NK-92 (cell line): ENCODE data around the gene GTSE1.
"Not testable (repeated sequence)": the region's sequence is repeated elsewhere in the genome, so short reads cannot be mapped to it uniquely, and the experiment has no call there.

Experiments
- DNase-seq: peaks from one replicate; lab custom pipeline; 2025; ENCODE audit not compliant: unreplicated experiment; lab: John Stamatoyannopoulos, UW

GTSE1 gene, protein sequence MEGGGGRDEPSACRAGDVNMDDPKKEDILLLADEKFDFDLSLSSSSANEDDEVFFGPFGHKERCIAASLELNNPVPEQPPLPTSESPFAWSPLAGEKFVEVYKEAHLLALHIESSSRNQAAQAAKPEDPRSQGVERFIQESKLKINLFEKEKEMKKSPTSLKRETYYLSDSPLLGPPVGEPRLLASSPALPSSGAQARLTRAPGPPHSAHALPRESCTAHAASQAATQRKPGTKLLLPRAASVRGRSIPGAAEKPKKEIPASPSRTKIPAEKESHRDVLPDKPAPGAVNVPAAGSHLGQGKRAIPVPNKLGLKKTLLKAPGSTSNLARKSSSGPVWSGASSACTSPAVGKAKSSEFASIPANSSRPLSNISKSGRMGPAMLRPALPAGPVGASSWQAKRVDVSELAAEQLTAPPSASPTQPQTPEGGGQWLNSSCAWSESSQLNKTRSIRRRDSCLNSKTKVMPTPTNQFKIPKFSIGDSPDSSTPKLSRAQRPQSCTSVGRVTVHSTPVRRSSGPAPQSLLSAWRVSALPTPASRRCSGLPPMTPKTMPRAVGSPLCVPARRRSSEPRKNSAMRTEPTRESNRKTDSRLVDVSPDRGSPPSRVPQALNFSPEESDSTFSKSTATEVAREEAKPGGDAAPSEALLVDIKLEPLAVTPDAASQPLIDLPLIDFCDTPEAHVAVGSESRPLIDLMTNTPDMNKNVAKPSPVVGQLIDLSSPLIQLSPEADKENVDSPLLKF

DNA sequence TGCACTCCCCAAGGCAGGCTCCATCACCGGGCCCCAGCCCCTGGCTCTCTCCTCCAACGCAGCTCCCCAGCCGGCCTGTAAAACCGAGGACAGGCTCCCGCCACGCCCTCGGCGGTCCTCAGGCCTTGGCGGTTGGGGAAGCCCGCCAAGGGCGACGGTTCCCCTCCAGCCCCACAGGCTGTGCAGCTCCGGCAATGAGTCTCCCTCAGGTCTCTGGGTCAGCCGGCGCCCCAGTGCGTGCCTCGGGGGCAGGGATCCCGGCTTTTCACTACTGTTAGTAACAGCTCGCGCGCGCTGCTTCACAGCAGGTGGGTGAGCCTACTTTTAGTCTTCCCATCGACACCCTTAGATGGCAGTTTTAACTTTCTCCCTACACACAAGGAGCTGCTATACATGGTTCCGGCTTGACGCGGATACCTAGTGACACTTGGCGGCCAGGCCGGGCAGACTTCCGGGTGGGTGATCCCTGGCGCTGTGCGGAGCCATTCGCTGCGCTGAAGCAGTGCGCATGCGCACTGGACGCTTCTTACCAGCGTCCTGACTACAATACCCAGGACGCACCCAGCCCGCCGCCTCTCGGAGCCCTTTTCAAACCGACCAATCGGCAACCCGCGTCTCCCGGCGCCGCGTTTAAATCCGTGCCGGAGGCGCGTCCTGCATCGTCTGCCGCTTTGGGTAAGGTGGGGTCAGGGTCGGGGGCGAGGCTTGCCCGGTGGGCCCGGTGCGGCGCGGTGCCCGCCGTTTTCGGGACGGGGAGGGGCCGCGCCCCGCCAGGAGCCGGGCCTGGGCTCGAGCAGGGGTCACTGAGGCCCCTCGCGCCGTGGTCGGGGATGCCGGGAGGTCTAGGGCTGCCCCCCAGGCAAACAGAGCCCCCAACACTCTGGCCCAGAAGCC lies at the start of gene GTSE1:
Gene GTSE1, plus strand, starts transcription at position 614 of the 894 bp plus-strand sequence. CDS start 531 bp downstream, outside the sequence.
- DNase-seq: peak; percentile 77

DNA sequence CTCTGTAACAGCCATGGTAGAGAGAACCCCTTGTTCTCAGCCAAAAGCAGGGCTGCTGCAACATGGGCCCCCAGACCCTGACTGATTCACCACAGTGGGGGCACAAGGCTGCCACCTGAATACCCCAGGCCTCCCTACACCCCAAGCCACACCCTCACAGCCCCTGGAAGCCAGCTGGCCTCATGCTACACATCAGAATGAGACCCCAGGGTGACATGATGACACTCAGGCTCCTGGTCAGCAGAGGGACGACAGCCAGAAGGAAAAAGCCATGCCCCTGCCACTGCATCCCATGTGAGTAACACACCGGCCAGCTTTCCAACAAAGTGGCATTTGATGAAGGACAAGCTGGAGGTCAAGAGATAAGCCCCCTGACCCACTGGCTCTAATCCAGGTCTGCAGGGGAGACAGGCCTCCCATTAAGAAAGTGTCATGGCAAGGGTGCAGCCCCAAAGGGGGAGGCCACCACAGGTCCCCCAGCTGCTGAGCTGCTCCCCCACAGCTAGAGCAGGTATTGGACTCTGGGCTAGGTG lies 49.2 kb upstream of the GTSE1 start:
- no peak for DNase-seq

DNA sequence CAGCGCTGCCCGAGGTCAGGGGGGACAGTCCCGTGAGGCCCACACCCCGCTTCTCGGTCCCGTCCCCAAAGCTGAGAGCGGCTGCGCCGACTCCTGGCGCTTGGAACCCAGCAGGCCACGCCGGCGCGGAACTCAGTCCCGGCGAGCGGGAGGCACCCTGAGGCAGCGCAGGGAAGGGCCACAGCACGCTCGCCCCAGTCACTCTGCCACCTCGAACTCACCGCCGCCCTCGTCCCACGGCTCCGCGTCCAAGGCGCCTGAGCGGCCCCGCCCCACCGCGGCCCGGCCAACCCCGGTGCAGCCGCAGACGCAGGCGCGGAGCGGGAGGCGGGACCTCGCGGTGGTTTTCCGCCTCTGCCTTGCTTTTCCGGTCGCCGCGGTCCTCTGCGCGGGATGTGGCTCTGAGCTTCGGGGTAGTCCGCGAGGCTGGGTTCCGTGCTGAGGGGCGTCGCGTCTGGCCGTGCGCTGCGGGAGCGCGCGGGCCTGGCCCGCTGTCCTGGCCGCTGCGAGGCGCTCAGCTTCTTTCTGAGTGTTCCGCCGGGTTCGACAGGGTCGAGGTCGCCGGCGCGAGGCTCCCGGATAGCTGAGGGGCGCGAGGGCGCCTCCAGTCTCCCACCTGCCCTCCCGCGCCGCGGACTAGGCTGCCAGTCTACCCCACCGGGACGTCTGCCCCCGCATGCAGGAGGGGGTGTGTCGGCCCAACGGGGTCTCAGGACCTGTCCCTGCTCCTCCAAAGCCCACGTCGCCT lies 46.5 kb upstream of the GTSE1 start, which contains the start of gene CDPF1:
Gene CDPF1, minus strand, starts transcription at position 259 of the 748 bp plus-strand sequence. CDS start 2,009 bp downstream, outside the sequence.
- no peak for DNase-seq

DNA sequence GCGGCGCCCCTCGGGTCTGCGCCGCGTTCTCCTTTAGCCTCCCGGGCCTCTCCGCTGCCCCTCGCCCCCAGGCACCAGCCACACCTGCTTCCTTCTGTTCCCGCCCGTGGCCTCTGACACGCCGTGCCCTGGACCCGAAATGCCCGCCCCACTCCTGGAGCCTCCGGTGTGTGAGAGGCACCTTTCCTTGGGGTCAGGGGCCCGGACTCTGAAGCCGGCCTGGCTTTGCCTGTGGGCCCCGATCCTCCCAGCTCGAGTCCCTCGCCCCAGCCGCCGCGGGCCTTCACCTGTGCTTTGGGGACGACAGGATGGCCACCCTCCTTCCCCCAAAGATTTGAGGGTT lies 45.9 kb upstream of the GTSE1 start:
- no peak for DNase-seq

DNA sequence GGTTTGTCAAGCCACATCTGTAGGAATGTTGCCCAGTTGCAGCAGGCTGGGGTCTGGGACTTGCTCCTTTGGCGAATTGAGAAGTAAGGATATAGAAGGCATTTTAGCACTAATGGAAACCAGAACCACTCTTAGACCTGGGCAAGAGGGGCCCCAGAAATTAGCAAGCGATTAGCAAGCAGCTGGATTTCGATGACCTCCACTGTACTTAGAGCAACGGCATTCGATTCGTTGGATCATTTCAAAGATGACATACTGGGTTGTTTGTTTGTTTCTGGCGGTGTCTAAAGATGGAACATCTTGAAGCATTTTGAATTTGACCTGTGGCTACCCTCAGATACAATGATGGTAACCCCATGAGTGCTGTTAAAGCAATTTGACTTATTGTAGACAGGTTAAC lies 45.4 kb upstream of the GTSE1 start:
- no peak for DNase-seq

GRCh38 chr22:46251816-46252380 lies 44.8 kb upstream of the GTSE1 start:
- DNase-seq: no peak

DNA sequence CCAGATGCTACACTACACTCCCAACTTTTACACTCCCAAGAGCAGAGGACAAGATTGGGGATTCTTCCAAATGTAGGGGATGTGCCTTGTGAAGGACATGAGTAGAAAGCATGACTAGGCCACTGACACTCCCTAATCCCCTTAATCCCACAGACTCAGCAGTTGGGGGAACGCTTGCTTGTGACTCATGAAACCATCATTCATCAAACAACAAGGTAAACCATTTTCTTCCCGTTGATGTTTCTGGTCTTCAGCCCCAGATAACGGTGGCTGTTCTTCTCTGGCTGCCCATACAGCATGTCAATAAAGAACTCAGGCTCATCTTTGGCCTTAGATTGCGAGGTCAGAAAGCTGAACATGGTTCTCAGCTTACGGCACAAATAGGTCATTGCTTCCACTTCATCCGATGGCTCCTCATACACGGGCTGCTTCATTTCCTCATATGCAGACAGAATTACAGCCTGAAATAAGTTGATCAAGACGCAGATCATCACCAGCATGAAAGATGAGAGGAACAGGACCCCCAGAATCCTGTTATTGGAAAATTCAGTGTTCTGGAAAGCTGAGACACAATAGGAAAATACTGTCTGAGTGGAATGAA lies 40.2 kb upstream of the GTSE1 start:
- no peak for DNase-seq

- DNase-seq: no peak
Observed at GRCh38 chr22:46259374-46259773, 37.3 kb upstream of the GTSE1 start.

DNA sequence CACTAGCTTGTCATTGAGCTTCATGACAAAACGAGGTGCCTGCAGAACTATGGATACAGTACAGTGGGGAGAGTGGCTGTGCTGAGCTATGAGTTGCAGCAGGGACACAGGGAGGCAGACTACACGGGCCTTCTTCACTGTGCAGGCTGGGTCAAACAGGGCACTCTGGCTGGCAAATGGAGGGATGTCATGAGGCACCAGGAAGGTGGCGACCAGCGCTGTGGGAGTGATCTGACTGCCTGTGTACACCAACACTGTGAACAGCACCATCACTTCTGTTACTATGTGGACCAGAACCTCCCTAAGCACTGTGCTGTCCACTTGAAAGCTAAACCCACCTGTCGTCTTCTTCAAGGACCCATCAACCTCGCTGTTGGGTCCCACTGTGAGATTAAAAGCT lies 36.6 kb upstream of the GTSE1 start:
- no peak for DNase-seq

GRCh38 chr22:46262449-46263215 lies 34.0 kb upstream of the GTSE1 start:
- DNase-seq: no peak

DNA sequence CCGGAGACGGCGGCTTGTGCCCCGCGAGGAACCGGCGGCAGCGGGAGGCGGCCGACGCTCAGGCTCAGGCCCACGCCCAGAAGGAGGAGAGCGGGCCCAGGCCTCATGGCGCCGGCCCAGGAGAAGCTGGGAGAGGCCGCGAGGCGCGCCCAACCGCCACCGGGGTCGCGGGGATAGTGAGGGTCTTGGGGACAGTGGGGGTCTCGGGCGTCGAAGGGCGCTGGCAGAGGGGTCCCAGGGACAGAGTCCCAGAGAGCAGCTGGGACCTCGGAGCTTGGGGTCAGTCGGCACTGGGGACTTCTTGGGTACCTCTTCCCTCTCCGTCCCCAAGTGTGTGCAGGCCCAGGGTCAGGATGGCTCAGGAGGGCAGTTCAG lies 33.5 kb upstream of the GTSE1 start, which contains the start of gene PKDREJ:
Gene PKDREJ, minus strand, starts transcription at position 128 of the 375 bp plus-strand sequence. Its CDS starts 21 bp downstream, at position 107.
- no peak for DNase-seq

GRCh38 chr22:46264520-46264919 lies 32.1 kb upstream of the GTSE1 start:
- DNase-seq: not testable (repeated sequence)

GRCh38 chr22:46265627-46266026 lies 31.0 kb upstream of the GTSE1 start:
- DNase-seq: not testable (repeated sequence)

GRCh38 chr22:46267431-46268279 lies 29.0 kb upstream of the GTSE1 start, which contains the start of gene TTC38:
TSS of gene TTC38 (plus strand) at chr22:46268008. CDS start at chr22:46268040, 32 bp downstream.
- DNase-seq: no peak

DNA sequence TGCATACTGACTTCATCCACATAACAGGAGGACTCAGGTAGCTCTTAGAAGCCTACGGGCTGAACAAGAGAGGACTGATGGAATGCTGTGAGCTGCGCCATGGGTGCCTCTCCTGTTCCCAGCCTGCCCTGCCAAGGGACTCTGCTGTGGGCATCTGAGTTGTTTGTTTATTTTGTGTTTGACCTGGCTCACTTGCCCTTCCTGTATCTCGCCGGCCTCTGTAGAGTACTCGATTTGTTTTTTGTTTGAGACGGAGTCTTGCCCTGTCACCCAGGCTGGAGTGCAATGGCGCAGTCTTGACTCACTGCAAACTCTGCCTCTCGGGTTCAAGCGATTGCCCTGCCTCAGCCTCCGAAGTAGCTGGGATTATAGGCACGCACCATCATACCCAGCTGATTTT lies 27.1 kb upstream of the GTSE1 start:
- no peak for DNase-seq

DNA sequence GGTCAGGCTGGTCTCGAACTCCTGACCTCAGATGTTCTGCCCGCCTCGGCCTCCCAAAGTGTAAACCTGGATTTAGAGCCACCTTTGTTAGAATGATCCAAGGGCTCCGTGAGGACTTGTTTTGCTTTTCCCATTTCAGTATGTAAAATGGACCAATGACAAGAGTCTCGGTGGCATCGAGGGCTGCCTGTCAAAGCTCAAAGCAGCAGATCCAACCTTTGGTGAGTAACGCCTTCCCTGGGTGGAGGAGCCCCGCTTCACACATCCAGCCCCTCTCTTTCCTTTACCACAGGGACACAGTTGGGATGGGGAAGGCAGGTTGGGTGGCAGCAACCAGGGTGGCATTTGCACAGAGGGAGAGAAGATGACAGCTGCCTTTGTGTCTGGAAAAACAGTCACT lies 24.5 kb upstream of the GTSE1 start:
- DNase-seq: no peak

- no peak for DNase-seq
Observed at GRCh38 chr22:46272762-46273431, 23.8 kb upstream of the GTSE1 start.
